Non-pigmented ciliary epithelial cell (primary cell): ENCODE data around the gene NKTR.
"Not testable (repeated sequence)": the region's sequence is repeated elsewhere in the genome, so short reads cannot be mapped to it uniquely, and the experiment has no call there.

Experiments
- DNase-seq: peaks from one replicate; pipeline ENCODE4 v3.0.0-alpha.2; 2010; ENCODE audit warnings: low read depth

NKTR gene

GRCh38 chr3:42600111-42600957, at the start of gene NKTR:
TSS of gene NKTR (plus strand) at chr3:42600686. CDS start at chr3:42601007, 321 bp downstream.
- DNase-seq = peak; percentile 93

- no peak for DNase-seq
Observed at GRCh38 chr3:42552830-42553229, 47.7 kb upstream of the NKTR start.

GRCh38 chr3:42556089-42556632, 44.3 kb upstream of the NKTR start:
- no peak for DNase-seq

GRCh38 chr3:42556817-42557216, 43.7 kb upstream of the NKTR start:
- DNase-seq = not testable (repeated sequence)

- no peak for DNase-seq
Observed at GRCh38 chr3:42557854-42558253, 42.6 kb upstream of the NKTR start.

GRCh38 chr3:42562047-42562907, 38.2 kb upstream of the NKTR start:
- no peak for DNase-seq

GRCh38 chr3:42569593-42570142, 30.8 kb upstream of the NKTR start:
- DNase-seq = no peak

GRCh38 chr3:42572278-42572677, 28.2 kb upstream of the NKTR start:
- DNase-seq = no peak

GRCh38 chr3:42575137-42575741, 25.2 kb upstream of the NKTR start:
- no peak for DNase-seq

- DNase-seq = no peak
Observed at GRCh38 chr3:42578054-42578453, 22.4 kb upstream of the NKTR start.

GRCh38 chr3:42579346-42579745, 21.1 kb upstream of the NKTR start:
- not testable (repeated sequence) for DNase-seq

- no peak for DNase-seq
Observed at GRCh38 chr3:42581400-42581708, 19.1 kb upstream of the NKTR start.

GRCh38 chr3:42581709-42582473, 18.6 kb upstream of the NKTR start, which contains the start of gene SEC22C:
TSS of gene SEC22C (minus strand) at chr3:42581967. CDS start at chr3:42569046, 12,921 bp downstream.
- peak; percentile 57 for DNase-seq

GRCh38 chr3:42582474-42583070, 17.9 kb upstream of the NKTR start:
- DNase-seq = no peak

- DNase-seq = no peak
Observed at GRCh38 chr3:42588625-42589024, 11.9 kb upstream of the NKTR start.

GRCh38 chr3:42589382-42590109, 10.9 kb upstream of the NKTR start:
- DNase-seq = no peak

GRCh38 chr3:42590989-42591756, 9.3 kb upstream of the NKTR start:
- no peak for DNase-seq

- DNase-seq = no peak
Observed at GRCh38 chr3:42591811-42592210, 8.7 kb upstream of the NKTR start.

- no peak for DNase-seq
Observed at GRCh38 chr3:42593635-42594034, 6.9 kb upstream of the NKTR start.
